Gastroesophageal sphincter (tissue), 3 donors: ENCODE measurements around the gene ANKRD24.

ENCODE experiments used
- EP300 ChIP-seq: sonication (generic); formaldehyde crosslinking; IDR thresholded peaks from one replicate; pipeline ENCODE4 v1.6.1; 2017; ENCODE audit warnings: antibody characterized with exemption, mild to moderate bottlenecking
- TF ChIP-seq, protein P1 (sequence below), 4 experiments: fragments of 200-600 bp in 2 of 4; fragments of 450-650 bp in 2 of 4; sonication (generic) in 1 of 4; IDR thresholded peaks; one replicate each; pipeline ENCODE4 v1.5.1; 2017 to 2019; ENCODE audit warnings: antibody characterized with exemption in 4 of 4, mild to moderate bottlenecking in 2 of 4, moderate library complexity in 2 of 4

DNA sequence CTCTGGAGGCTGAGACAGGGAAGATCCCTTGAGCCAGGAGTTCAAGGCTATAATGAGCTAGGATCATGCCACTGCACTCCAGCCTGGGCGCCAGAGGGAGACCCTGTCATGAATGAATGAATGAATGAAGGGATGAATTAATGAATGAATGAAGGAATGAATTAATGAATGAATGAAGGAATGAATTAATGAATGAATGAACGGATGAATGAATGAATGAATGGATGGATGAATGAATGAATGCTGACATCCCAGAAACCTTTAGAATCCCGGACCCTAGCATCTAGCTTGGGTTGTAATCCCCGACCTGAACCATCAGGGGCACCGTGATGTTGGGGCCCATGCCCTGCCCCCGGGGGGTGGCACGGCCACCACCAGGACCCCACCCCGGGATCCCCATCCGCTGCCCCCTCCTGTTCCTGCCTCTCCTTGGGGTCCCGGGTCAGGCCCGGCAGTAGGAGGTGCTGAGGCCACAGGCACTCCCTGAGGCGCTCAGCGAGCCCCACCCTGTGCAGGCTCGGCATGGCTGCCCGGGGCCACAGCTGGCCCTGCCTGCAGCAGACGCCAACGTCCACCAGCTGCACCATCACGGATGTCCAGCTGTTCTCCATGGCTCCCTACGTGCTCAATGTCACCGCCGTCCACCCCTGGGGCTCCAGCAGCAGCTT, 50.3 kb downstream of the ANKRD24 start:
- TF ChIP-seq, protein P1, sequence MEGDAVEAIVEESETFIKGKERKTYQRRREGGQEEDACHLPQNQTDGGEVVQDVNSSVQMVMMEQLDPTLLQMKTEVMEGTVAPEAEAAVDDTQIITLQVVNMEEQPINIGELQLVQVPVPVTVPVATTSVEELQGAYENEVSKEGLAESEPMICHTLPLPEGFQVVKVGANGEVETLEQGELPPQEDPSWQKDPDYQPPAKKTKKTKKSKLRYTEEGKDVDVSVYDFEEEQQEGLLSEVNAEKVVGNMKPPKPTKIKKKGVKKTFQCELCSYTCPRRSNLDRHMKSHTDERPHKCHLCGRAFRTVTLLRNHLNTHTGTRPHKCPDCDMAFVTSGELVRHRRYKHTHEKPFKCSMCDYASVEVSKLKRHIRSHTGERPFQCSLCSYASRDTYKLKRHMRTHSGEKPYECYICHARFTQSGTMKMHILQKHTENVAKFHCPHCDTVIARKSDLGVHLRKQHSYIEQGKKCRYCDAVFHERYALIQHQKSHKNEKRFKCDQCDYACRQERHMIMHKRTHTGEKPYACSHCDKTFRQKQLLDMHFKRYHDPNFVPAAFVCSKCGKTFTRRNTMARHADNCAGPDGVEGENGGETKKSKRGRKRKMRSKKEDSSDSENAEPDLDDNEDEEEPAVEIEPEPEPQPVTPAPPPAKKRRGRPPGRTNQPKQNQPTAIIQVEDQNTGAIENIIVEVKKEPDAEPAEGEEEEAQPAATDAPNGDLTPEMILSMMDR (IDR thresholded peaks at IDR 0.05) = no peak
- no peak for TF ChIP-seq EP300
